CD14-positive monocyte (primary cell): ENCODE results near the gene IER5L. TPM values are rescaled to one million over a fixed set of nuclear protein-coding genes. Genes with fewer than 3 reads are reported as not detected.

Experiments
- DNase-seq, 3 donors: peaks; one replicate each; pipeline ENCODE4 v3.0.0-alpha.2; 2011 to 2022
- H2AFZ ChIP-seq: 2 replicates; pipeline ENCODE4 v1.6.0; 2012; ENCODE audit warnings: mild to moderate bottlenecking, low read depth, low read length, inconsistent platforms; ENCODE audit not compliant: insufficient read depth, poor library complexity, severe bottlenecking
- H3K27ac ChIP-seq, 2 donors: 1 replicate in 1 of 2; 2 replicates in 1 of 2; pipeline ENCODE4 v1.5.1; 2012 to 2013; ENCODE audit warnings: low read length in 2 of 2, control low read depth in 1 of 2, inconsistent platforms in 1 of 2, low read depth in 1 of 2, mild to moderate bottlenecking in 1 of 2
- H3K27me3 ChIP-seq, 2 donors: one replicate each; pipeline versions ENCODE4 v1.6.0 to v1.6.1; 2011 to 2013; ENCODE audit warnings: low read length in 2 of 2; ENCODE audit not compliant: control insufficient read depth in 2 of 2, insufficient read depth in 2 of 2
- H3K36me3 ChIP-seq, 2 donors: replicated peaks in 1 of 2; 1 replicate in 1 of 2; 2 replicates in 1 of 2; pipeline versions ENCODE4 v1.5.1 to v1.6.1; 2012 to 2013; ENCODE audit warnings: low read length in 2 of 2, control low read depth in 1 of 2, inconsistent platforms in 1 of 2, mild to moderate bottlenecking in 1 of 2; ENCODE audit not compliant: insufficient read depth in 2 of 2, control insufficient read depth in 1 of 2
- H3K4me1 ChIP-seq, 2 donors: 1 replicate in 1 of 2; 2 replicates in 1 of 2; pipeline versions ENCODE4 v1.5.1 to v1.6.1; 2012 to 2013; ENCODE audit warnings: low read length in 2 of 2, control low read depth in 1 of 2, inconsistent platforms in 1 of 2, mild to moderate bottlenecking in 1 of 2, moderate library complexity in 1 of 2; ENCODE audit not compliant: insufficient read depth in 2 of 2, control insufficient read depth in 1 of 2
- H3K4me2 ChIP-seq: replicated peaks from 2 replicates; pipeline ENCODE3; 2012; ENCODE audit warnings: low read length, moderate library complexity, mild to moderate bottlenecking; ENCODE audit not compliant: poor library complexity, severe bottlenecking; ENCODE audit errors: extremely low read depth
- H3K4me3 ChIP-seq, 3 experiments: fragments of 200-600 bp in 1 of 3; sonication (generic) in 1 of 3; replicated peaks in 1 of 3; 1 replicate in 2 of 3; 2 replicates in 1 of 3; pipeline ENCODE4 v1.5.1; 2011 to 2013; ENCODE audit warnings: low read length in 3 of 3, mild to moderate bottlenecking in 3 of 3, control low read depth in 2 of 3, low read depth in 2 of 3, inconsistent platforms in 1 of 3, moderate library complexity in 1 of 3
- H3K79me2 ChIP-seq: 2 replicates; pipeline ENCODE4 v1.6.0; 2012; ENCODE audit warnings: mild to moderate bottlenecking, control low read depth, inconsistent platforms, low read length, moderate library complexity; ENCODE audit not compliant: insufficient read depth
- H3K9ac ChIP-seq: 2 replicates; pipeline ENCODE4 v1.6.0; 2017; ENCODE audit warnings: low read length, mild to moderate bottlenecking; ENCODE audit not compliant: insufficient read depth, poor library complexity, severe bottlenecking
- H3K9me3 ChIP-seq, 2 donors: replicated peaks in 1 of 2; 1 replicate in 1 of 2; 2 replicates in 1 of 2; pipeline versions ENCODE4 v1.5.1 to v1.6.1; 2012 to 2013; ENCODE audit warnings: low read length in 2 of 2, control low read depth in 1 of 2; ENCODE audit not compliant: control insufficient read depth in 1 of 2, insufficient read depth in 1 of 2
- H4K20me1 ChIP-seq: 2 replicates; pipeline ENCODE4 v1.6.0; 2012; ENCODE audit warnings: mild to moderate bottlenecking, low read length, control low read depth, moderate library complexity; ENCODE audit not compliant: insufficient read depth
- H3K27ac Mint-ChIP-seq, 7 donors: one replicate each; pipeline ENCODE4 v1.8.0; 2020; ENCODE audit warnings: mild to moderate bottlenecking in 7 of 7, mixed read lengths in 7 of 7, moderate library complexity in 6 of 7, inconsistent platforms in 2 of 7
- H3K27me3 Mint-ChIP-seq, 3 donors: one replicate each; pipeline ENCODE4 v1.8.0; 2021 to 2022; ENCODE audit warnings: low read depth in 3 of 3, mild to moderate bottlenecking in 3 of 3, mixed read lengths in 3 of 3, moderate library complexity in 3 of 3, inconsistent platforms in 1 of 3
- H3K36me3 Mint-ChIP-seq, 2 donors: one replicate each; pipeline ENCODE4 v1.8.0; 2020; ENCODE audit warnings: mixed read lengths in 2 of 2, inconsistent platforms in 1 of 2, mild to moderate bottlenecking in 1 of 2
- H3K4me1 Mint-ChIP-seq: one replicate; pipeline ENCODE4 v1.8.0; 2020; ENCODE audit warnings: mild to moderate bottlenecking, mixed read lengths
- H3K4me3 Mint-ChIP-seq, 2 donors: one replicate each; pipeline ENCODE4 v1.8.0; 2020; ENCODE audit warnings: mild to moderate bottlenecking in 2 of 2, mixed read lengths in 2 of 2, moderate library complexity in 1 of 2
- H3K9me3 Mint-ChIP-seq, 7 donors: one replicate each; pipeline ENCODE4 v1.8.0; 2020 to 2022; ENCODE audit warnings: mixed read lengths in 7 of 7, mild to moderate bottlenecking in 6 of 7, moderate library complexity in 6 of 7, inconsistent platforms in 2 of 7
- WGBS: methylation state at CpG from one replicate; pipeline ENCODE4 v1.1.5; 2013; ENCODE audit warnings: missing lambda C conversion rate; ENCODE audit not compliant: insufficient coverage; 5-methylcytosine and 5-hydroxymethylcytosine counted together
- intact Hi-C, 2 donors: fragments of 100-400 bp; cut with micrococcal nuclease; formaldehyde crosslinking; loops; one replicate each; pipeline versions ENCODE4 v1.15.0 to v1.15.1; 2023
- polyA plus RNA-seq, 3 donors: library from polyadenylated mRNA; depleted of rRNA in 1 of 3; unstranded in 2 of 3; stranded (reverse) in 1 of 3; fragments of 300-500 nt in 2 of 3; fragments of >200 nt in 1 of 3; fragmentation: Illumina TruSeq in 2 of 3; gene quantifications; 1 replicate in 2 of 3; 2 replicates in 1 of 3; pipeline ENCODE4 v1.2.3, GENCODE V29; 2012 to 2021
- TF ChIP-seq, protein P1 (sequence below): fragments of 200-600 bp; IDR thresholded peaks from one replicate; pipeline ENCODE4 v1.8.0; 2022; ENCODE audit warnings: antibody characterized with exemption, mild to moderate bottlenecking

The IER5L gene
- polyA plus RNA-seq, 3 donors, result 0.36 to 15.5 (median 0.79) TPM

DNA sequence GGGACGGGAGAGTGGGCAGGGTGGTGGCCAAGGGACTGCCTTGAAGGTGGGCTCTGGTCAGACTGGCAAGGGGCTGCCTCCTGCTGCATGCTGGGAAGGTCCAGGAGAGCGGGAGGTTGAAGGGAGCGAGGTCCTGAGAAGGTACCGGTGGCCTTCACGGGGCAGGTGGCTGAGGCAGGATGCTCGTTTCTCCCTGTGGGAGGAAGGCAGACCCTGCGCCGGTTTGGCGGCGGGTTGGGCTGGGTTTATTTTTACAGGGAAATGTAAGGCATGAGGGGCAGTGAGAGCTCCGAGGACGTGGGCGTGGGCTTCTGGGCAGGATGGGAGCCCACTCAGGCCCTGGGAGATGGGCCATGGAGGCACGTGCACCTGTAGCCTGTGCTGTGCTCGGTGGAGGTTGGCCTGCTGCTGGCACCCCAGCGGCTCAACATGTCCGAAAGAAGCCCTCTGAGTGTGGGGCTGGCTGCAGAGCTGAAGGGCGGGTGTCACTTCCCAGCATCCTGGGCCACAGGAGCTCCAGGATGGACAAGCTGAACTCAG, 27.3 kb downstream of the IER5L start:
- Mint-ChIP-seq H3K27ac (peak overlapping the region in 1 of 7 donors; percentile 31), H3K4me1 (no peaks in the 10 kb centered on the region), H3K36me3 (peaks cover 59 to 67% of the 10 kb centered on the region in 2 donors), H3K4me3 (no peak overlapping the region), H3K27me3 (peaks cover 0 to 4% (median 1%) of the 10 kb centered on the region in 3 donors), H3K9me3 (peaks cover 0 to 2% (median 0%) of the 10 kb centered on the region in 7 donors)
- H3K4me1 ChIP-seq, result no peaks in the 10 kb centered on the region
- intact Hi-C loops, result no loop called here
- no peak overlapping the region for H3K4me2 ChIP-seq
- H3K27ac ChIP-seq, result no peak overlapping the region
- no peak overlapping the region for H3K4me3 ChIP-seq
- H3K9me3 ChIP-seq, result no peaks in the 10 kb centered on the region
- H3K79me2 ChIP-seq, result no peaks in the 10 kb centered on the region
- no peak overlapping the region for H2AFZ ChIP-seq
- TF ChIP-seq, protein P1, sequence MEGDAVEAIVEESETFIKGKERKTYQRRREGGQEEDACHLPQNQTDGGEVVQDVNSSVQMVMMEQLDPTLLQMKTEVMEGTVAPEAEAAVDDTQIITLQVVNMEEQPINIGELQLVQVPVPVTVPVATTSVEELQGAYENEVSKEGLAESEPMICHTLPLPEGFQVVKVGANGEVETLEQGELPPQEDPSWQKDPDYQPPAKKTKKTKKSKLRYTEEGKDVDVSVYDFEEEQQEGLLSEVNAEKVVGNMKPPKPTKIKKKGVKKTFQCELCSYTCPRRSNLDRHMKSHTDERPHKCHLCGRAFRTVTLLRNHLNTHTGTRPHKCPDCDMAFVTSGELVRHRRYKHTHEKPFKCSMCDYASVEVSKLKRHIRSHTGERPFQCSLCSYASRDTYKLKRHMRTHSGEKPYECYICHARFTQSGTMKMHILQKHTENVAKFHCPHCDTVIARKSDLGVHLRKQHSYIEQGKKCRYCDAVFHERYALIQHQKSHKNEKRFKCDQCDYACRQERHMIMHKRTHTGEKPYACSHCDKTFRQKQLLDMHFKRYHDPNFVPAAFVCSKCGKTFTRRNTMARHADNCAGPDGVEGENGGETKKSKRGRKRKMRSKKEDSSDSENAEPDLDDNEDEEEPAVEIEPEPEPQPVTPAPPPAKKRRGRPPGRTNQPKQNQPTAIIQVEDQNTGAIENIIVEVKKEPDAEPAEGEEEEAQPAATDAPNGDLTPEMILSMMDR, result no peak
- H4K20me1 ChIP-seq, result no peaks in the 10 kb centered on the region
- DNase-seq, result no peak
- no peak overlapping the region for H3K9ac ChIP-seq
- 92% methylated on average over 14 of the region's 18 CpGs for WGBS
- peaks cover 41 to 70% of the 10 kb centered on the region in 2 donors for H3K36me3 ChIP-seq
- no peaks in the 10 kb centered on the region for H3K27me3 ChIP-seq

DNA sequence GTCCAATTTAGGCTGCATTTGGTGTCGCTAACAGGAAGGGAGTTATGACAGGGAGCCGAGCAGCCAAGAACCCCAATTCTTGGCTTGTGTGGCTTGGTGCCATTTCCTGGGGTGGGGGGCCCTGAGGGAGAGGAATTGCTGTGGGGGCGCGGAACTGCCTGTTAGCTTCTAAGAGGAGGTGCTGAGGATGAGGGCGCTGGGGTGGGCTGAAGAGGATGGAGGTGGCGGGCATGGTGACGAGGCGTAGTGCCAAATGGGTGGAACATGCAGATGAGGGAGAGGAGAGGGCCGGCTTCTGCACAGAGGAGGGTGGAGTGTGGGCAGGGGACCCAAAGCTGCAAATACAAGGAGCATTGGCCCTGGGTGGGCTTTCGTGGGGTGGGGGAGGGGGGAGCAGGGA, 27.9 kb downstream of the IER5L start:
- intact Hi-C loops, result no loop called here
- Mint-ChIP-seq H3K4me1 (no peaks in the 10 kb centered on the region), H3K27ac (peak overlapping the region in 4 of 7 donors; percentile 17 to 64 (median 34)), H3K9me3 (peaks cover 0 to 2% (median 0%) of the 10 kb centered on the region in 7 donors), H3K4me3 (no peak overlapping the region), H3K27me3 (peaks cover 0 to 4% (median 1%) of the 10 kb centered on the region in 3 donors), H3K36me3 (peaks cover 57 to 63% of the 10 kb centered on the region in 2 donors)
- Histone ChIP-seq H3K4me2 (no peak overlapping the region), H4K20me1 (no peaks in the 10 kb centered on the region), H3K4me3 (no peak overlapping the region), H3K9me3 (no peaks in the 10 kb centered on the region), H3K27ac (no peak overlapping the region), H3K9ac (no peak overlapping the region), H3K27me3 (no peaks in the 10 kb centered on the region), H3K36me3 (peaks cover 46 to 76% of the 10 kb centered on the region in 2 donors), H2AFZ (no peak overlapping the region), H3K79me2 (no peaks in the 10 kb centered on the region), H3K4me1 (no peaks in the 10 kb centered on the region)
- TF ChIP-seq, protein P1, result no peak
- no peak for DNase-seq
- WGBS, result 82% methylated on average over 10 of the region's 10 CpGs
